Lower lobe of right lung (tissue), 2 donors: ENCODE measurements around the gene B3GNT8. TPM values are rescaled to one million over a fixed set of nuclear protein-coding genes. Genes with fewer than 3 reads are reported as not detected.

Source experiments
- ATAC-seq, 2 donors: fragments of 200-7000 bp; cut with Tn5 transposase; one replicate each; pipeline ENCODE4 v1.9.1; 2020 to 2022; ENCODE audit warnings: mild to moderate bottlenecking in 2 of 2, moderate library complexity in 2 of 2
- DNase-seq: peaks from one replicate; pipeline ENCODE4 v3.0.0-alpha.2; 2020
- H3K27ac ChIP-seq: fragments of 200-600 bp; one replicate; pipeline ENCODE4 v1.8.0; 2022
- H3K27me3 ChIP-seq: fragments of 200-600 bp; one replicate; pipeline ENCODE4 v1.8.0; 2022; ENCODE audit warnings: low read depth
- H3K36me3 ChIP-seq: fragments of 200-600 bp; one replicate; pipeline ENCODE4 v1.8.0; 2022; ENCODE audit warnings: mild to moderate bottlenecking
- H3K4me1 ChIP-seq: fragments of 200-600 bp; one replicate; pipeline ENCODE4 v1.8.0; 2022
- H3K4me3 ChIP-seq: fragments of 200-600 bp; one replicate; pipeline ENCODE4 v1.8.0; 2022; ENCODE audit warnings: mild to moderate bottlenecking
- H3K9me3 ChIP-seq: fragments of 200-600 bp; one replicate; pipeline ENCODE4 v1.8.0; 2022
- CTCF ChIP-seq: fragments of 200-600 bp; IDR thresholded peaks from one replicate; pipeline ENCODE4 v1.8.0; 2022; ENCODE audit warnings: antibody characterized with exemption, mild to moderate bottlenecking
- intact Hi-C: fragments of 100-400 bp; cut with DNase I; formaldehyde crosslinking; loops from one replicate; pipeline ENCODE4 v1.11.0; 2022
- total RNA-seq: library from RNA; stranded (reverse); fragmentation: NEBNext Ultra II Directional; extraction: Animal tissue kit (Norgen Biotek cat#: 25700); gene quantifications from one replicate; pipeline ENCODE4 v1.2.1, GENCODE V29; 2021
- donor health status: DM: no; HTN: yes; CAD: no; lungs with severe emphysema.

The B3GNT8 gene
- total RNA-seq, 1 donor from 2014 or later, result 22.5 TPM

DNA sequence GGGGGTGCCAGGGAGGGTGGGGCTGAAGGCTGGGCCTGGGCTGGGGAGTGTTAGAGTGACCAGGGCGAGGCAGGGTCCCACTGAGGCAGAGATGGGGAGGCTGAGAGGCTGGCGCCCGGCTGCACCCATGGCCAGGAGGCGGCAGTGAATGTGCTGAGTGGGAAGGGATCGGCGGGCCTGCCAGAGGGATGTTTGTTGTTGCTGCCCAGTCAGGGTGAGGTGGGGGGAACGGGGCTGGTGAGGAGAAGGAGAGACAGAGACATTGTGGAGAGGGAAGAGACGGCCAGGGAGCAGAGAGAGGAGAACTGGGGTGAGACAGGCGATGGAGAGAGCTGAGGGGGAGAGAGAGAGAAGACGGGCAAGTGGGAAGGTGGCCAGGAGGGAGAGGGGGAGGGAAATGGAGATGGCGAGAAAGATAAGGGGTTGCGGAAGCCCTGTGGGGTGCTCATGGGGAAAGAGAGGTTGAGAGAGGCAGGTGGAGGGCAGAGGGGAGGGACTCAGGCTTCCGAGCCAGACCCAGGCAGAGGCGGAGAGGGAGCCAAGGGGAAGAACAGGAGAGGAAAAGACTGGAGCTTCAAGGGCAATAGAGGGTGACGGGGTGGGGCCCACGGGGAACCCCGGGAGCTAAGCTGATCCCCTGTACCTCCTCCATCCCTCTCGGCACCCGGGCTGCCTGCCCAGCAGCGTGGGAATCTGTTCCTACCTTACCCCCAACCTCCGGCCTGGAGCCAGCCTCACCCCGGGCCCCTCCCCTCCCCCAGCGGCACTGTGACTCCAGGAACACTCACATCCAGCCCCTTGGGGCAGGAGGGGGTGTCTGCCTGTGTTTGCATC is 690 bp upstream of the B3GNT8 start:
- Histone ChIP-seq H3K27me3 (no peaks in the 10 kb centered on the region), H3K4me3 (peak overlapping the region; percentile 70), H3K36me3 (peaks cover 54% of the 10 kb centered on the region), H3K27ac (peak overlapping the region; percentile 88), H3K4me1 (peaks cover 49% of the 10 kb centered on the region), H3K9me3 (no peaks in the 10 kb centered on the region)
- intact Hi-C loops, result no loop called here
- TF ChIP-seq CTCF, result no peak
- peak; percentile 71 for DNase-seq
- peak; percentile 54 to 55 for ATAC-seq

GRCh38 chr19:41426116-41426841 is 895 bp downstream of the B3GNT8 start:
- H3K9me3 ChIP-seq, result no peaks in the 10 kb centered on the region
- H3K4me1 ChIP-seq, result peaks cover 60% of the 10 kb centered on the region
- intact Hi-C loops, result no loop called here
- H3K27me3 ChIP-seq, result no peaks in the 10 kb centered on the region
- peaks cover 57% of the 10 kb centered on the region for H3K36me3 ChIP-seq
- no peak for TF ChIP-seq CTCF
- peak overlapping the region; percentile 88 for H3K27ac ChIP-seq
- H3K4me3 ChIP-seq, result peak overlapping the region; percentile 70
- DNase-seq (peak; percentile 57), ATAC-seq (peak; percentile 33 to 42)

DNA sequence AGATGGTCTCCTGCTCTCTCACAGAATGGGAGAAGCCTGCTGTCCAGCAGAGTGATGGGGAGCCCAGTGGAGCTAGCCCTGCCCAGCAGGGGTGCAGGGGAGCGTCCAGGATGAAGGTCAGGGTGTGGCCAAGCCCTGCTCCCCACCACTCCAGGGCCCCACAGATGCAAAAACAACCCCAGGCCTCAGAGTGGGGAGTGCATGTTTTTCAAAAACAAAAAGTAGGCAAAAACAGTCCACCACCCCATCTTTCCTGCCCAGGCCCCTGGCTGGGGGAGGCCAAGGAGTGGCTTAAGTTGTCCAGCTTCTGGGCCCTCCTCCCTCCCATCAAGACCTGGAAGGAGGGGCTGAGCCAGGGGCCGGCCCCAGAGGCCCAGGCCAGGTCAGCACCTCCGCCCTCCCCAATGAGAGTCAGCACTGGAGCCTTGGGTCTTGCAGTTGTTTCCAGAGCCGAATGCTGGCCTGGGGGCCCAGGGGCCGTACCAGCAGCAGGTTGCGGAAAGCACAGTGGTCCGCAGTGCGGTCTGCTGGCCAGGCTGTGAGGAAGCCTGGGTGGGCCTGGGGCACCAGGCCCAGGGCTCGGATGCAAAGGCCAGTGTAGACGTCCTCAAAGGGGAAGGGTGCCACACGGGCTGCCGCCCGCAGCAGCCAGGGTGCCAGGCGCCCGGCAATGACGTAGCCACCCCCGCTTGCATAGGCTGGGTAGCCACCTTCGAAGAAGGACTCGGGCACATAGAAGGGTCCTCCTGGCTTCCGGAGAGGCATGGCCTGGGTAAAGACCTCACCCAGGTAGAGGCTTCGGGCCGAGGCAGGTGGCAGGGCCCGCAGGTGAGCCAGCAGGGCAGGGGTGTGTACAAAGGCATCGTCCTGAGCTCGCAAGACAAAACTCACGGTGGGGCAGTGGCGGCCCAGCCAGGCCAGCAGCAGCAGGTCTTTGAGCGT is 1.7 kb downstream of the B3GNT8 start:
- DNase-seq, result peak; percentile 51
- Histone ChIP-seq H3K4me1 (peaks cover 68% of the 10 kb centered on the region), H3K27ac (peak overlapping the region; percentile 88), H3K27me3 (no peaks in the 10 kb centered on the region), H3K9me3 (no peaks in the 10 kb centered on the region), H3K4me3 (peak overlapping the region; percentile 70), H3K36me3 (peaks cover 56% of the 10 kb centered on the region)
- intact Hi-C loops, result no loop called here
- no peak for TF ChIP-seq CTCF
- ATAC-seq, result no peak

DNA sequence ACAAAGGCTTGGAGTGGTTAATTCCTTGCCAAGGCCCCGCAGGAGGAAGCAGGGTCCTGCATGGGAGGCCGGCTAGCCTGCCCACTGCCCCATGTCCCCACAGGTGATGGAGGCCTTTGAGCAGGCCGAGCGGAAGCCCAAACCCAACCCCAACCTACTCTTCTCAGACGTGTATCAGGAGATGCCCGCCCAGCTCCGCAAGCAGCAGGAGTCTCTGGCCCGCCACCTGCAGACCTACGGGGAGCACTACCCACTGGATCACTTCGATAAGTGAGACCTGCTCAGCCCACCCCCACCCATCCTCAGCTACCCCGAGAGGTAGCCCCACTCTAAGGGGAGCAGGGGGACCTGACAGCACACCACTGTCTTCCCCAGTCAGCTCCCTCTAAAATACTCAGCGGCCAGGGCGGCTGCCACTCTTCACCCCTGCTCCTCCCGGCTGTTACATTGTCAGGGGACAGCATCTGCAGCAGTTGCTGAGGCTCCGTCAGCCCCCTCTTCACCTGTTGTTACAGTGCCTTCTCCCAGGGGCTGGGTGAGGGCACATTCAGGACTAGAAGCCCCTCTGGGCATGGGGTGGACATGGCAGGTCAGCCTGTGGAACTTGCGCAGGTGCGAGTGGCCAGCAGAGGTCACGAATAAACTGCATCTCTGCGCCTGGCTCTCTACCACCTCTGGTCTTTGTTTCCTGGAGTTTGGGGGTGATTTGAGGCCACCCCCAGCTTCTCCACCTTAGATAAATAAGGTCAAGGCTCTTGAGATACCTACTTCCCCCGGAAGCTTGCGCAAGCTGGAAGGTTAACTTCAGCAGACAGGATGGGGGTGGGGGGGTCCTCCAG is 2.6 kb downstream of the B3GNT8 start:
- Histone ChIP-seq H3K27me3 (no peaks in the 10 kb centered on the region), H3K27ac (peak overlapping the region; percentile 88), H3K9me3 (no peaks in the 10 kb centered on the region), H3K36me3 (peaks cover 64% of the 10 kb centered on the region), H3K4me3 (peak overlapping the region; percentile 70), H3K4me1 (peaks cover 77% of the 10 kb centered on the region)
- peak; percentile 2 to 15 for ATAC-seq
- TF ChIP-seq CTCF, result no peak
- peak; percentile 74 for DNase-seq
- intact Hi-C loops, result no loop called here
